DMS 273 (cell line): ENCODE measurements around the gene ZNF554.

ENCODE experiments used
- DNase-seq: peaks from one replicate; lab custom pipeline; 2025; ENCODE audit not compliant: unreplicated experiment; lab: John Stamatoyannopoulos, UW

The ZNF554 gene

DNA sequence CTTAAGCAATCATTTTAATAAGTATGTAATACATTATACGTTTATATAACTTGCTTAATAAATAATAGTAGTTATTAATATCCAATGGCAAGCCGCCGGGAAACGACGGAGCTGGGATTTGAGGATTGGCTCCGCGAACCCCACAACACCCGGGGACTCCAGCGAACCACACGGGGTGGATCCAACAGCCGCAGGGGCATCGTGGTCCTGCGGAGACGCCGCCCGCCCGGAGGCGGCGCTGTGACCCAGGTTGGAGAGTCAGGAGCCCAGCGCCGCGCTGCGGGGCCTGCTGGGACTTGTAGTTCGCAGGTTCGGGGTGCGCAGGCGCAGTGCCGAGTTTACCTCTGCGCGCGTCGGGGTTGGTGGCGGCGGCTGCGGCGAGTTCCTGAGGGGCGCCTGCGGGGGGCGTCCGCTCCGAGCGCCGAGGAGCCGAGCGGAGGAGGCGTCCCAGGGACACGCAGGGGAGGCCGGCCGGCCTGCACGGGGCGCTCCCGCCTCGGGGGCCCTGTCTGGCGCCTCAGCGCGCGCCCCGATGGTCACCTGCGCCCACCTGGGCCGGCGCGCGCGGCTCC is at the start of gene ZNF554:
TSS of gene ZNF554 (plus strand) at position 329 of the 572 bp plus-strand sequence. CDS start at position 533, 204 bp downstream.
- DNase-seq = peak; percentile 99

DNA sequence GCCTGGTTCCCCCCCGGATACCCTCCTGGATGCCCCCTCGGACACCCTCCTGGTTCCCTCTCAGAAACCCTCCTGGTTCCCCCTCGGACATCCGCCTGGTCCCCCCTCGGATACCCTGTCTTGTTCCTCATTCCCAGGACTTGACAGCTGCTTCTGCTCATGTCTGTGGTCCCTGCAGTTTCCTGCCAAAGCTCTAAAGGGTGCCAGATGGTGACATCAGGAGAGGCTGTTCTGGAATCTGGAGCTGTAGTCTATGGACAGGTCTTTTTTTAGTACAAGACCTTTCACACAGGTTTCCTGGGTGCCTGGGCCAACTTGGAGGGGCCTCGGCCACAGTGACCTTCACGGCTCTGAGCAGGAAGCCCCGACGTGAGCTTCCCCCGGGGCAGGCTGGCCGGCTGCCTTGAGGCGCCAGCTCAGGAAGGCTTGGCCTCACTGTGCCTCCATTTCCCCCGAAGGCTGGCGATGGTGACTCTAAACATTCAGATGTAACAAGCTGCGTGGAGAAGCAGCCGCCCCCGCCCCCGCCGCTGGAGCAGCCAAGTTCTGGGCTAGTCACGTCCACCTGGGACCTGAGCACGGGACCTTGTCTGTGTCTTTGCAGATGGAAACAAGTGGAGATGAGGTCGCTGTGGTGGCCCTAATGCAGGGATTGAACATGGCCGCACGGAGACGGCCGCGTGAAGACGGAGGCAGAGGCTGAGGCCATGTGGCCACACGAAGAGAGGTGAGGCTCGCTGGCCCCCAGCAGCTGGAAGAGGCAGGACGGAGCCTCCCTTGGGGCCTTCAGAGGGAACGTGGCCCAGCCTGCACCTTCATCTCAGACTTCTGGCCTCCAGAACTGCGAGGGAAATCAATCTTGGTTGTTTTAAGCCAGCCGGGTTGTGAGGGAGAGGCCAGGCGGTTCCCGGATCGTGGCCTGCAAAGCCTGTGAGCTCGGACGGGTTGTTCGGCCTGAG is 49.3 kb upstream of the ZNF554 start:
- peak; percentile 64 for DNase-seq

DNA sequence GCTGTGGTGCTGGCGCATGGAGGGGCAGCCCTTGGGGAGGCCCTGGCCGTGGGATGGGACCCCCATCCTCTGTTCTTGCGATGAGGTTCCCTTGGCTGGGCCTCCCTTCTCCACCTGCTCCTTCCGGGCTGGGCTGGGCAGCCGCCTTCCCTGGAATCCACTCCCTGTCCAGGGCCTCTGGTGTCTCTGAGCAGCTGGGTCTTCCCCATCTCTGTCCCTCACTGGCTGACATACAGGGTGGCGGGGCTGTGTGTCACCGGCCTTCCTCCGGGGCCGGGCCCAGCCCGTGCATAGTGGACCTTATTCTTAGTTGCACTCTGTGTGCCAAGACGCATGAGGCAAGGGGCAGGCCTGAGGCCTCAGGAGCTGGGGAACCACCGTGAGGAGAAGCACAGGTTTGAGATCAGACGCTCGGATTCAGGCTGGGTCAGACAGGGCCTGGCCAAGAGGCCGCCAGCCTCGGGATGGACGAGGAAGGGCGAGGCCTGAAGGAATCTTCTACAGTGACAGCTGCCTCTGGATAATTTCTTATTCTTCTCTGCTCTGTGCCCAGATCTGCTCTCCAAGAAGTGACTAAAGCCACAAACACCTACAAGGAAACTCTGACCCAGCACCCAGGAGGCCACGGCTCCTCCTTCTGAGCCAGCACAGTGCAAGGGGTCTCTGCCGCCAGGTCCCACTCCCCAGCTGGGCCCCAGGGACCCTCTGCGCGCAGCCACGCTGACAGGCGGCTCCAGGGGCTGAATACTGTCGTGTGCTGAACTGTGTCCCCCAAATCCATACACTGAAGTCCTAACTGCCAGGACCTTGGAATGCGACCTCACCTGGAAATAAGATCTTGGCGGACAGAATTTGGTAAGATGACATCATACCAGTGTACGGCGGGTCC is 47.6 kb upstream of the ZNF554 start:
- DNase-seq = no peak

DNA sequence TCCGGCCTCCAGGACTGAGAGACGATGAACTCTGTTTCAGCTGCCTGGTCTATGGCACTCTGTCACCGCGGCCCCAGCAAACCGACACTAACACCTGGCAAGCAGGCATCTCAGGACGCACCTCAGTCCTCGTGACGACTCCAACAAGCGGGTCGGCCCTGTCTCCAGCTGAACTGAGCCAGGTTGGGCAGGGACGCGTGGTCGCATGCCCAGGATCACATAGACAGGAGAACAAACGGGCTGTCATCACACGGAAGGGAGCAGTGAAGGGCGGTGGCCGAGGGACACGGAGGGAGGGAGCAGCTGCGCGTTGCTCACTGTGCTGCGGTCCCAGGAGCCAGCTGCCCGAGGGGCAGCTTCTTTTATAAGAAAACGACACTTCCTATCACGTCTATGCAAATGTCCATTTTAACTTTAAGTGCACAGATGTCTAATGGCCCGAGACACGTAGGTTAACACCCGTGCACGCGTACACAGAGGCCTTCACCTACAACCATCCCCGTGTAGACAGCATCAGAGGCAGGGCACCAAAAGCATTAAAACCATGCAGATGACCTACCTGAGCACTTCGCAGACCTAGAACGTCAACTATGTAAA is 45.5 kb upstream of the ZNF554 start:
- no peak for DNase-seq

DNA sequence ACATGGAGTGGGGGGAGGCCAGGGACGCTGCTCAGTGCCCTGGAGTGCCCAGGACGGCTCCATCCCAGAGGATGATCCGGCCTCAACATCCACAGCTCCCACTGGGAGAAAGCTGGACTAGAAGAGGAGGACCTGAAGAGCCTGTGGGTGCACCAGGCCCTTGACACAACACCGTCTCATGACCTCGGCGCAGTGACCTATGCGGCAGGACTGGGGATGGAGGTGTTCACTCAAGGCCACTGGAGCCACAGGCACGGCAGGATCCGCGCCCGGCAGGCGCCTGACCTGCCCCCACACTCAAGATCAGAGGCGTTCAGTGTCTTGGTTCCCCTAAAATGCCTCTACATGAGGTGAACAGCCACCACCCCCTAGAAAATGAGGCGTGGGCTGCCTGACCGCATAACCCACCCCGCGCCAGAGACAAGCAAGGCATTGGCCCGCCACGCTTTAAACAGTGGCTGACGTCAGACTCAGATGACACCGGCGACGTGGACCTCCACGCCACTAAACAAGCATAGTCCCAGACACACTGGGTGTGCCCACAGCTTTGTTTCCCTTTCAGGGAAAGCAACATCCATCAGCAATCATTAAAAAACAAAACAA is 44.6 kb upstream of the ZNF554 start:
- DNase-seq = no peak

DNA sequence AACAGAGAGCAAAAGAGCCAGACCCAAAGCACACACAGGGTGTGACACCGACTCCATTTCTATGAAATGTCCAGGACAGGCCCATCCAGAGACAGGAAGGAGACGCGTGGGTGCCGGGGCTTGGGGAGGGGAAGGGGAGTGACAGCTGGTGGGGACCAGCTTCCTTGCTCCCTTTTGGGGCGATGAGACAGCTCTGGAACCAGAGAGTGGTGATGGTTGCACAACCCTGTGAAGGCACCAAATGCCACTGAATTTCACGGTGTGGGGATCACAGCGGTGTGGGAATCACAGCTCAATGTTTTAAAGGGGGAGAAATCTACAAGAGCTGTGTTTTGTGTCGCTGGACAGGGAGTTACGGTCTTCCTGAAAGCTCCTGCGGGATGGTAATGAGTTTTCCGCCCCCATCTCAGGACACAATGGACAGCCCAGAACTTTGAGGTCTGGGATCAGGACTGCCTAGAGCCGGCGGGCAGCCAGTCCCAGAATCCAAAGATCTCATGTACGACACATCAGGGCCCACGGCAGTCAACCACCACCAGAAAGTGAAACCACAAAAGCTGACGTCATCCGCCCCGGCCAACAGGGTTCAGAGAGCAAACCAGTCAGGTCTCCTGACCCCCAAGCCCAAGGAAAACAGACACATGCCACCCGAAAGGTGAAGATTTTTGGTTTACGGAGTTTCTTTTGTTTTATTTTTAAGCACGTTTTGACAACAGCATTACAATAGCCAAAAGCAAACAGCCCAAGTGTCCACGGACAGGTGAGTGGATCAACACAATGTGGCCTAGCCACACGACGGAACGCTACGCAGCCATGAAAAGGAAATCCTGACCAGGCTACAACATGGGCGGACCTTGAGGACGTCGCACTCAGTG is 43.9 kb upstream of the ZNF554 start:
- DNase-seq = no peak

DNA sequence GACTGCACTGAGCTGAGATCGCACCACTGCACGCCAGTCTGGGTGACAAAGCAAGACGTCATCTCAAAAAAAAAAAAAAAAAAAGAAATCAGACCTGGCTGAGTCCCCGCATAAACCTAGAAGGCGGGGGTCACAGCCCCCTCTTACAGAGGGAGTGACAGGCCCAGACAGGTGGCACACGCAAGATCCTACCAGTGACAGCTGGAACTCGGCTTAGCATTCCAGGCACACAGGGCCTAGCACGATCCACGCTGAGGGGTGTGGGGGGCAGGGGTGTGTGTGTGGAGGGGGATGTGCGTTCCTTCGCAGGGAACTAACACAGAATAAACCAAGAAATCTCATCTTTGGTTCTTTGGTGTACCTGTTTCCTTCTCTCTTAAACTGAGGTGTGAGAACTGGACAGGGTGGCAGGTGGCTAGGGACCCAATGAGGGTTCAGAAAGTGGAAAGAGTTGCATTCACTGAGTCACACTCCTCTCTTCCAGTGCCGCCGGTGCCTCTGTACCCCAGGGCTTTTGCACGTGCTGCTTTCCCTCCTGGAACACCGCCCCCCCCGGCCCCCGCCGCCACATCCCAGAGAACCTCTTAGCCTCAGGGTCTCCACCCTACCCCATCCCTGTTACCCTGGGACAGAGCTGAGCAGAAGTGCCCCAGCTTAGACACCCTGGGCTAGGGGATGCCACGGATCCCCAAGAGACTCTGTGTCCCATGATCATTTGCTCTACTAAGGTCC is 41.5 kb upstream of the ZNF554 start:
- DNase-seq = no peak

DNA sequence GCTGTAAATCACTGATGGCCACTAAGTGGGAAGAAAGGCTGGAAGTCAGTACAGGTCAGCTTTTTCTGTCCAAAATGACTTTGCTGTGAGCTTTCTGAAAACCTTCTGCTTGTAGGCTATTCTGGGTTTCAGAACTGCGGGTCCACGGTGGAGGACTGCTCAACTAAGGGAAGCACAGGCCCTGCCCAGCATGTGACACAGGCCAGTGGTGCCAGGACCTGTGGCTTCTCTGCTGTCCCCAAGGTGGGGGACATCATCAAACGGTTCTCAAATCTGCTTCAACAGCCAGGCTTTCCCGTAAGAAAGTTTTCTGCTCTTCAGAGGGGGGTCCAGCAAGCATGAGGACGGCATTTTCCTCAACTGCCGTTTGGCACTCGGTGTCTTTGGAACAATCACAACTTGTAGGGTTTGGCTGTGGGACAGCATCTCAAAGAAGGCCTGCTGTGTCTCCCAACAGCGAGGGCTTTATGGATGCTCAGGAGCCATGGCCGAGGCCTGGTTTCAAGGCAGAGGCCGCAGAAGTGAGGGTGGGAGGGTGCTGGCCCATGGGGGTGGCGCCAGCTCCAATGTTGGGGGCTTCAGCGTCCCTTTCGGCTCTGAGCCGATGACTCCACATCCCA is 40.4 kb upstream of the ZNF554 start:
- DNase-seq = no peak

DNA sequence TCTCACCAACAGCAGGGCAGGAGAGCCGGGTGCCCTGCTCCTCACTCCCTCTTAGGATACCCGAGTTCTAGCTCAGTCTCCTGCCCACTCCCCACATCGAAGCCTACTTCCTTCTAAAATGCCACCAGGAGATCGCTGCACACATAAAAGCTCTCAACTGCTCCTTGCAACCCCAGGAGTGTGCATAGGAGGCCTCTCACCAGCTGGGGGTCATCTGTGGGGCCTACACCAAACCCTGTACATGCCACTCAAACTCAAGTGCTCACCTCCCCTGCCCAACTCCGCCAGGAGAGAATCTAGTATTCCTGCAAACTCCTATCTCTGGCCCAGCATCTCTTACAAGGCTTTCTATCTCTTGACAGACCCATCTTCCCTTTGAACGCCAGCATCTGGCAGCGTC is 39.4 kb upstream of the ZNF554 start:
- DNase-seq = no peak

DNA sequence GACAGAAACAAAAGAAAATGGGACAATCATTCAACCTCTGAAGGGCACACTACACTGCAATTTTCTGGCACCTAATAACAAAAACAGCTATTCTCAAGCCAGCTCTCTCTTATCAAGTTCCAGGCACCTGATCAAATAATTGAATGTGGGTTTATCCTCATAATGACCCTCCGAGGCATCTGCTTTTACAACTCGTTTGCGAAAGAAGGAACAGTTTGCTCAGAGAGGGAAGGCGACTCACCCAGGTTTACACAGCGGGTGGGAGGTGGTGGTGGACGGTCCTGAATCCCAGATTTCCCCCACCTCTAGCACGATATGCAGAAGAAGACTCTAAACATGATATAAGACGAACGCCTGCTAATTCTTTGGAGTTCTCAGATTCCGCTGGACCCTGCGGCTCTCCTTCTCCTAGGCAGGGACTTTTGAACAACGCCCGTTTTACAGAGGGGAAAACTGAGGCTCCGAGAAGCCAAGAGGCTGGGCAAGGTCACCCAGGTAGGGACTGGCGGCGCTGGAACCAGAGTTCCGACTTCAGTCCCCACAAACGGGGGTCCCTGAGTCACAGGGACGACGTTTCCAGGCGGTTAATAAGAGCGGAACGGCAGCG is 37.2 kb upstream of the ZNF554 start:
- no peak for DNase-seq

DNA sequence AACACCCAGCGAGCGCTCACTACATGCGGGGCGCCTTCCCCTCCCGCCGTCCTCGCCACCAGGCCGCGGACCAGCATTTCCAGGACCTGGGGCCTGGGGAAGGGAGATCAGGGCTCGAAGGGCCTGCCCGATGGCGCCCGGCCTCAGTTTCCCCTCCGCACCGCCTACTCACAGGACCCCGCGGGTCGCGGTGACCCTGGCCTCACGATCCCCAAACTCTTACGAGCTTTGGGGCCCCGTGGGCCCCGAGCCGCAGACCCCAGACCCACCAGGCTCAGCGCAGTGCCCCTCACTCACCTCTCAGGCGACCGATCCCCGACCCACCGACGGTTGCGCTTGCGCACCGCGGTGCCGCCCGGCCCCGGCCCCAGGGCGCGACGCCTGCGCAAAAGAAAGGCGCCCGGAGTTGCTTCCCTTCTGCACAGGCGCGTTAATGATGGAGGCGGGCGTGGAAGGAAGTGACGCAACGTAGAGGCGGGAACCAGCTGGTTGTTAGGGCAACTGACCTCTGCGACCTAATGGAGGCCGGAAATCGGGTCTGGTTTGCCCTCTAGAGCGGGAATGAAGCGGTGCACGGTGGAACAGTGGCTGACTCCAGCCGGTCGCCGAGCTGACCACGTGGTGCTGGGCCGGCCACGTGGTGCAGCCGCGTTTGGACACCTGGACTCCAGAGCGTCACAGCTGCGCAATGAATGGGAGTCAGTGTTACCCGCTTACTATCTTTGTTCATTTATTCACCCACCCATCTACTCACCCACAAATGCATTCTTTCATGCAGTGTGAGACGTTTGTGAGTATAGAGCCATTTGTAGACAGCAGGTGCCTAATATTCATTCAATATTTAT is 36.5 kb upstream of the ZNF554 start, which contains the start of gene SGTA:
TSS of gene SGTA (minus strand) at position 338 of the 845 bp plus-strand sequence. CDS start 14,205 bp downstream, outside the sequence.
- DNase-seq = peak; percentile 99

DNA sequence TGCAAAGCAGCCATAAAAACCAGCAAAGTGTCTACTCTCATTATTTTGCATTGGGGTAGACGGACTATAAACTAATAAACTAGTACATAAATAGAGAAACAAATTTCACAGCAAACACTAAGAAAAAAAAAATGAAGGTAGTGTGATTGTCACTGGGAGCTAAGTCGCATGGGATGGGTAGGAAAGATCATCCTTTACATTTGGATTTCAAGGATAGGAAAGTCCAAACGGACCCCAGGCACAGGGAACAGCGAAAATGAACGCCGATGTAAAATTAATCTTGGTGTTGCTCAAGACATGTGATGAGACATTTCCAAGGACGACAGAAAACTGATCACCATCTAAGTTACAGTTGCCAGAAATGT is 35.9 kb upstream of the ZNF554 start:
- peak; percentile 43 for DNase-seq

DNA sequence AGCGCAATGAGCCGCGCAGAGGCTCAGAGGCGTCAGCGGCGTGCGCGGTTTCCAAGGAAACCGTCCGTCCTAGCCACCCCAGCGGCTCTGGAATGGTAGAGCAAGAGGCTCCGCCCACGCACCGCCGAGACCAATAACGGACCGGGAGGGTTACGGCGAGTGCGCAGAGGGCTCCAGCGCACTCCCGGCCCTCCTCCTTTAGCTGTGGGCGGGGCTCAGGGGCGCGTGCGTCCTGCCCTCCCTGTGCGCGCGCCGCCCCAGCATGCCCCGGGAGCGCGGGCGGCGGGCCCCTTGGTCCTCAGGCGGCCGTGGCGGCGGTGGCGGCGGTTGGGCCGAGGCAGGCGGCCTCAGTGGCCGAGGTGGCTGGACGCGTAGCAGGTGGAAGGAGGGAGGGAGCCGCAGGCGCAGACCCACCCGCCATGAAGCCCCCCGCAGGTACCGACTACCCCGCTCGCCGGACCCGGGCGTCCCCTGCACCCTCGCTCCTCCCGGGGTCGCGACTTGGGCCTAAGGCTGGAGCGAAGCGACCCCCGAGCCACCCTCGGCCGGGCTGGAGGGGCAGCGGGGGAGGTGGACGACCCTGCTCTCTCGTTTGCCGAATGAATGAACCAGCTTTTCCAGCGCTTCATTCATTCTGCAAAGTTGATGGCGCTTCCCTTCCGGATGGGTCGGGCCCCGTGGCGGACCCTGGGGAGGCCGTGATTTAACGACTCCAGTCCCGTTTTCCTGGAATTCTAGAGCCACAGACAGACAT is 34.2 kb upstream of the ZNF554 start, which contains the start of gene THOP1:
TSS of gene THOP1 (plus strand) at position 260 of the 754 bp plus-strand sequence. CDS start at position 420, 160 bp downstream.
- peak; percentile 100 for DNase-seq

DNA sequence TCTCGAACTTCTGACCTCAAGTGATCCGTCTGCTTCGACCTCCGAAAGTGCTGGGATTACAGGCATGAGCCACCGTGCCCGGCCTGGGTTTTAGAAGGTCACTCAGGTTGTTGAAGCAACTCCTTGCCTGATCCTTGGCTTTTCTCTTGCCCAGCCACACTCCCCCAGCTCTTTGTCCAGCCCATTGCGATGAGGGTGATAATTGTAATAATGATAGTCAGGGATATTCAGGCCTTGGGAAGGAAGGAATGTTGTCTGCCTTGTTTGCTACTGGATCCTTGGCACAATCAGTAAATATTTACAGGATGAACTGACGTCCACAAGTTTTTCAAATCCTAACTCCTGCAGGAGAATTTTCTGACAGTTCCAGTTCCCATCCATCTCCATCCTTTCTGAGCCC is 32.6 kb upstream of the ZNF554 start:
- DNase-seq = no peak

DNA sequence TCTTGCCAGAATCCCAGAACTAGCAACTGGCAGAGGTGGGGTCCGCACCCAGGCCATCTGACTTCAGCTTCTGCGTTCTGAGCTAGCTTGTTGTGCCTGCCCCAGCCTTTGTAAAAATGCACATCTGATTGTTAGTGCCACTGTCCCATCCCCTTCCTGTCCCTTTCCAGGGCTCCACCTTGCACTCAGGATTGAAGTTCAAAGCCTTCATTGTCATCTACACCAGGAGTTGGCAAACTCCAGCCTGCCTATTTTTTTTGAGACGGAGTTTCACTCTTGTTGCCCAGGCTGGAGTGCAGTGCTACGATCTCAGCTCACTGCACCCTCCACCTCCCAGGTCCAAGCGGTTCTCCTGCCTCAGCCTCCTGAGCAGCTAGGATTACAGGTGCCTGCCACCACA is 31.4 kb upstream of the ZNF554 start:
- DNase-seq = no peak

DNA sequence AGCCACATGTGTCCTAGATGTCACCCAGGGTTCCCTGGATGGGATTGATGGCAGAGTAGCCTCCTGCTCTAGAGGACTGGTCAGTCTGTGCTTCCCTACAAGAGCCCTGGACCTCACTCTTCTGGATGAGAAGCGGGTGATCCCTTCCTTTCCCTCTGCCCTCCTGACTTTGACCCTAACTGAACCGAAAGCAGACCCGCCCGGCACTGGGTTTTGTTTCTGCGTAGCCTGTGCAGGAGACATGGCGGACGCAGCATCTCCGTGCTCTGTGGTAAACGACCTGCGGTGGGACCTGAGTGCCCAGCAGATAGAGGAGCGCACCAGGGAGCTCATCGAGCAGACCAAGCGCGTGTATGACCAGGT is 29.5 kb upstream of the ZNF554 start:
- no peak for DNase-seq
